Gastrocnemius medialis (tissue), 4 donors: ENCODE measurements around the gene LHPP. TPM values are rescaled to one million over a fixed set of nuclear protein-coding genes. Genes with fewer than 3 reads are reported as not detected.

Source experiments
- ATAC-seq, 2 donors: fragments of 150-250 bp; one replicate each; pipeline ENCODE4 v1.9.1; 2016
- DNase-seq, 2 donors: peaks; one replicate each; pipeline ENCODE4 v3.0.0-alpha.2; 2019
- H3K27ac ChIP-seq, 4 donors: fragments of 200-600 bp; sonication (generic); 1 replicate in 1 of 4; 2 replicates in 3 of 4; pipeline ENCODE4 v1.5.1; 2016 to 2018; ENCODE audit warnings: mild to moderate bottlenecking in 2 of 4, moderate library complexity in 1 of 4
- H3K27me3 ChIP-seq, 3 donors: fragments of 200-600 bp; sonication (generic) in 2 of 3; 1 replicate in 1 of 3; 2 replicates in 2 of 3; pipeline versions ENCODE4 v1.5.1 to v1.6.0; 2016 to 2019; ENCODE audit warnings: mild to moderate bottlenecking in 1 of 3, moderate library complexity in 1 of 3
- H3K36me3 ChIP-seq, 2 donors: fragments of 200-600 bp; sonication (generic) in 1 of 2; one replicate each; pipeline ENCODE4 v1.5.1; 2017 to 2018
- H3K4me1 ChIP-seq, 2 donors: fragments of 200-600 bp; sonication (generic) in 1 of 2; one replicate each; pipeline ENCODE4 v1.5.1; 2016 to 2017; ENCODE audit warnings: mild to moderate bottlenecking in 2 of 2
- H3K4me3 ChIP-seq, 4 donors: fragments of 200-600 bp; sonication (generic) in 3 of 4; 1 replicate in 1 of 4; 2 replicates in 3 of 4; pipeline ENCODE4 v1.5.1; 2016 to 2019; ENCODE audit warnings: mild to moderate bottlenecking in 2 of 4
- H3K9me3 ChIP-seq, 3 donors: fragments of 200-600 bp; sonication (generic) in 2 of 3; 1 replicate in 1 of 3; 2 replicates in 2 of 3; pipeline ENCODE4 v1.5.1; 2016 to 2019
- POLR2A ChIP-seq, 2 donors: fragments of 450-650 bp; IDR thresholded peaks; one replicate each; pipeline ENCODE4 v1.6.1; 2017; ENCODE audit warnings: antibody characterized with exemption in 2 of 2, mild to moderate bottlenecking in 2 of 2, moderate library complexity in 2 of 2
- in situ Hi-C, 4 donors: fragments of 200-750 bp; cut with MboI; loops; one replicate each; pipeline versions ENCODE4 v1.15.0 to v1.8.0; 2017; ENCODE audit warnings: low sequenced_read_pairs in 4 of 4
- intact Hi-C: fragments of 100-400 bp; cut with DNase I; formaldehyde crosslinking; loops from one replicate; pipeline ENCODE4 v1.15.1; 2023; ENCODE audit warnings: low total_unique reads
- total RNA-seq, 4 donors: library from RNA; depleted of rRNA; stranded (reverse); fragments of >200 nt; gene quantifications; one replicate each; pipeline versions ENCODE4 v1.1.0 to v1.2.3, GENCODE V29; 2016
- TF ChIP-seq, protein P1 (sequence below), 5 experiments: fragments of 450-650 bp in 3 of 5; fragments of 200-600 bp in 2 of 5; sonication (generic) in 2 of 5; IDR thresholded peaks in 4 of 5; conservative IDR thresholded peaks in 1 of 5; 1 replicate in 4 of 5; 2 replicates in 1 of 5; pipeline ENCODE4 v1.5.1; 2016 to 2019; ENCODE audit warnings: antibody characterized with exemption in 5 of 5, mild to moderate bottlenecking in 3 of 5, moderate library complexity in 3 of 5

Gene LHPP
- total RNA-seq, 4 donors from 2014 or later = 4.9 to 16.0 (median 12.2) TPM

- in situ Hi-C loops = loop anchor here in 2 of 4 donors (25.0 kb wide), 1 partner anchor 94 kb away; the partner anchor contains the start of gene FAM53B (in 2 of the 2)
- H3K36me3 ChIP-seq = no peaks in the 10 kb centered on the region
- ATAC-seq (no peak), DNase-seq (no peak)
- no peak for TF ChIP-seq POLR2A (IDR thresholded peaks at IDR 0.05)
- TF ChIP-seq, protein P1, sequence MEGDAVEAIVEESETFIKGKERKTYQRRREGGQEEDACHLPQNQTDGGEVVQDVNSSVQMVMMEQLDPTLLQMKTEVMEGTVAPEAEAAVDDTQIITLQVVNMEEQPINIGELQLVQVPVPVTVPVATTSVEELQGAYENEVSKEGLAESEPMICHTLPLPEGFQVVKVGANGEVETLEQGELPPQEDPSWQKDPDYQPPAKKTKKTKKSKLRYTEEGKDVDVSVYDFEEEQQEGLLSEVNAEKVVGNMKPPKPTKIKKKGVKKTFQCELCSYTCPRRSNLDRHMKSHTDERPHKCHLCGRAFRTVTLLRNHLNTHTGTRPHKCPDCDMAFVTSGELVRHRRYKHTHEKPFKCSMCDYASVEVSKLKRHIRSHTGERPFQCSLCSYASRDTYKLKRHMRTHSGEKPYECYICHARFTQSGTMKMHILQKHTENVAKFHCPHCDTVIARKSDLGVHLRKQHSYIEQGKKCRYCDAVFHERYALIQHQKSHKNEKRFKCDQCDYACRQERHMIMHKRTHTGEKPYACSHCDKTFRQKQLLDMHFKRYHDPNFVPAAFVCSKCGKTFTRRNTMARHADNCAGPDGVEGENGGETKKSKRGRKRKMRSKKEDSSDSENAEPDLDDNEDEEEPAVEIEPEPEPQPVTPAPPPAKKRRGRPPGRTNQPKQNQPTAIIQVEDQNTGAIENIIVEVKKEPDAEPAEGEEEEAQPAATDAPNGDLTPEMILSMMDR (IDR thresholded peaks at IDR 0.05 in 4 of 5, conservative IDR thresholded peaks at IDR 0.05 in 1 of 5) = no peak
- no peaks in the 10 kb centered on the region for H3K27me3 ChIP-seq
- no peak overlapping the region for H3K27ac ChIP-seq
- H3K9me3 ChIP-seq = no peaks in the 10 kb centered on the region
- no peak overlapping the region for H3K4me3 ChIP-seq
- intact Hi-C loops = loop anchor here (10.0 kb wide), 1 partner anchor 271 kb away; no protein-coding TSS in a partner anchor
- H3K4me1 ChIP-seq = peaks cover 80 to 86% of the 10 kb centered on the region in 2 donors
Observed at GRCh38 chr10:124643330-124644009, 181.8 kb downstream of the LHPP start.

DNA sequence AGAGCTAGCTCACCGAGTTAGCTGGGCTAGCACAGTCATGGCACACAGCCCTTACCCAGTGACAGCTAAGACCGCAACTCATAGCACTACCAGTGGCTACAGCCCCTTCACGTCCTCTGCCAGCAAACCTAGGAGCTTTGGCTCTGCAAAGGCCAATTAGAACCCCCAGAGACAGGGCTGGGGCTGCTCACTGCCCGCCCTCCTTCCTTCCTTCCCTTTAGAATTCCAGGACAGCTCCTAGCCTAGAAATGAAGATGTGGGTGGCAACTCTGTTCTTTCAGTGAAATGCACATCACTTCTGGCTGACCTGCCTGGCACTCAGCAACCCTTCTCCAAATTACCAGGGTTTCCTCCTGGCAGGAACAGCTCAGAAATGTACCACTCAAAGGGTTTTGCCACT lies 182.6 kb downstream of the LHPP start:
- in situ Hi-C loops (loop anchor here in 2 of 4 donors (25.0 kb wide), 1 partner anchor 93 kb away; the partner anchor contains the start of gene FAM53B (in 2 of the 2)), intact Hi-C loops (loop anchor here (10.0 kb wide), 1 partner anchor 271 kb away; no protein-coding TSS in a partner anchor)
- peaks cover 87% of the 10 kb centered on the region in 2 donors for H3K4me1 ChIP-seq
- H3K4me3 ChIP-seq = no peak overlapping the region
- H3K27ac ChIP-seq = no peak overlapping the region
- H3K27me3 ChIP-seq = no peaks in the 10 kb centered on the region
- DNase-seq = no peak
- H3K36me3 ChIP-seq = no peaks in the 10 kb centered on the region
- ATAC-seq = no peak
- no peaks in the 10 kb centered on the region for H3K9me3 ChIP-seq
- TF ChIP-seq POLR2A (IDR thresholded peaks at IDR 0.05) = no peak
- TF ChIP-seq, protein P1 (IDR thresholded peaks at IDR 0.05 in 4 of 5, conservative IDR thresholded peaks at IDR 0.05 in 1 of 5) = no peak

GRCh38 chr10:124644771-124645415 lies 183.3 kb downstream of the LHPP start:
- H3K27ac ChIP-seq = peak overlapping the region in 1 of 4 donors; percentile 85
- DNase-seq (no peak), ATAC-seq (no peak)
- H3K27me3 ChIP-seq = no peaks in the 10 kb centered on the region
- intact Hi-C loops = loop anchor here (5.0 to 10.0 kb wide), 2 partner anchors 97 to 270 kb away; partner anchors contain the start of gene FAM53B
- no peak overlapping the region for H3K4me3 ChIP-seq
- TF ChIP-seq, protein P1 (IDR thresholded peaks at IDR 0.05 in 4 of 5, conservative IDR thresholded peaks at IDR 0.05 in 1 of 5) = no peak
- no peak for TF ChIP-seq POLR2A (IDR thresholded peaks at IDR 0.05)
- peaks cover 88 to 91% of the 10 kb centered on the region in 2 donors for H3K4me1 ChIP-seq
- no peaks in the 10 kb centered on the region for H3K9me3 ChIP-seq
- no peaks in the 10 kb centered on the region for H3K36me3 ChIP-seq
- in situ Hi-C loops = loop anchor here in 2 of 4 donors (25.0 kb wide), 1 partner anchor 92 kb away; the partner anchor contains the start of gene FAM53B (in 2 of the 2)

DNA sequence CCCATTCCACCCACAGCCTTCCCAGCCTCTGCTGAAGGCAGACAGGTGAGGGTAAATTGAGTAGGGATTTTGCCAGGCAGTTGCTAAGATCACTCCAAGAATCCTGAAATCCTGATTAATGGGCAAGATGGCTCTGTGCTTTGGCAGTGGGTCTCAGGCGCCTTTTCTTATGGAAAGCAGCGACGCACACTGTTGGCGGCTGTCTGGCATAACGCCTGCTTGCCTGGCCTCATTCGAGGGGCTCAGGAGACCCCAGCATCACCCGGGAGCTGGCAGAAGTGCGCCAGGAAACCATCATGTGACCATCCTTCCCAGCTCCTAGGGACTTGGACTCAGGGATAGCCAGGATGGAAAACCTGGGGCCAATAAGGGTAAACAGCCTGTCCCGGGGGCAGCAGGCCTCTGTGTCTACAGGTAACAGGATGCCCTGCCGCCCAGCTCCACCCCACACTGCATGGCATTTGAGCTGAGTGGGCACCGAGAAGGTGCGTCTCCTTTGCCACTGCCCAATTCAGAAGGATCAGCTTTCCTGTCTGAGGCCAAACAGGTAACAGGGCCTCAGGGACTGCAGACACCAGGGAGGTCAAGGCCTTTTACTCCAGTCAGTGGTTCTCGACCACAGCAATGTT lies 184.0 kb downstream of the LHPP start:
- intact Hi-C loops (loop anchor here (5.0 to 10.0 kb wide), 2 partner anchors 97 to 269 kb away; partner anchors contain the start of gene FAM53B), in situ Hi-C loops (loop anchor here in 2 of 4 donors (25.0 kb wide), 1 partner anchor 92 kb away; the partner anchor contains the start of gene FAM53B (in 2 of the 2))
- DNase-seq = no peak

More for the DNA sequence above, 184.0 kb downstream of the LHPP start:
- ATAC-seq = no peak
- H3K27ac ChIP-seq = peak overlapping the region; percentile 76 to 85 (median 82)
- TF ChIP-seq, protein P1 (IDR thresholded peaks at IDR 0.05 in 4 of 5, conservative IDR thresholded peaks at IDR 0.05 in 1 of 5) = no peak
- TF ChIP-seq POLR2A (IDR thresholded peaks at IDR 0.05) = no peak
- H3K4me3 ChIP-seq = no peak overlapping the region
- H3K4me1 ChIP-seq = peaks cover 88 to 90% of the 10 kb centered on the region in 2 donors
- no peaks in the 10 kb centered on the region for H3K27me3 ChIP-seq
- no peaks in the 10 kb centered on the region for H3K9me3 ChIP-seq
- H3K36me3 ChIP-seq = no peaks in the 10 kb centered on the region
